ENCODE data around the gene PLCL1. TPM values are rescaled to one million over a fixed set of nuclear protein-coding genes. Genes with fewer than 3 reads are reported as not detected.

The PLCL1 gene
- total and polyA plus RNA-seq, 7 donors = 4.3 to 25.4 (median 12.6) TPM

GRCh38 chr2:197965756-197966155 is 161.4 kb downstream of the PLCL1 start:
- no peak for TF ChIP-seq CTCF (IDR thresholded peaks at IDR 0.05)
- ATAC-seq (no peak), DNase-seq (no peak)
- H3K36me3 ChIP-seq (ENCODE audit: insufficient read depth in 1 of 2, low read depth in 1 of 2) = no peaks in the 10 kb centered on the region
- intact Hi-C loops (cut with DNase I) = no loop called here
- H3K27ac ChIP-seq = no peak overlapping the region
- no peak overlapping the region for H3K4me3 ChIP-seq
- no peaks in the 10 kb centered on the region for H3K27me3 ChIP-seq (ENCODE audit: insufficient read depth in 3 of 3, low read length in 2 of 3)
- no peaks in the 10 kb centered on the region for H3K9me3 ChIP-seq
- peaks cover 9% of the 10 kb centered on the region for H3K4me1 ChIP-seq

GRCh38 chr2:197969391-197969893 is 165.0 kb downstream of the PLCL1 start:
- ATAC-seq = peak; percentile 76 to 96 (median 92)
- no peak overlapping the region for H3K27ac ChIP-seq
- intact Hi-C loops (cut with DNase I) = no loop called here

GRCh38 chr2:197972061-197972460 is 167.7 kb downstream of the PLCL1 start:
- WGBS, 3 donors = 52 to 59% (median 55%) methylated on average over 2 of the region's 2 CpGs
- DNase-seq (no peak), ATAC-seq (no peak)
- Histone ChIP-seq H3K4me3 (no peak overlapping the region), H3K27me3 (ENCODE audit: insufficient read depth in 3 of 3, low read length in 2 of 3) (no peaks in the 10 kb centered on the region), H3K4me1 (peaks cover 21% of the 10 kb centered on the region), H3K27ac (no peak overlapping the region), H3K9me3 (no peaks in the 10 kb centered on the region), H3K36me3 (ENCODE audit: insufficient read depth in 1 of 2, low read depth in 1 of 2) (no peaks in the 10 kb centered on the region)
- no peak for TF ChIP-seq CTCF (IDR thresholded peaks at IDR 0.05)
- intact Hi-C loops (cut with DNase I) = no loop called here

More at GRCh38 chr2:197969391-197969893, 165.0 kb downstream of the PLCL1 start:
- no peaks in the 10 kb centered on the region for H3K9me3 ChIP-seq
- H3K27me3 ChIP-seq (ENCODE audit: insufficient read depth in 3 of 3, low read length in 2 of 3) = no peaks in the 10 kb centered on the region
- TF ChIP-seq CTCF (IDR thresholded peaks at IDR 0.05) = no peak
- no peak for DNase-seq
- H3K4me1 ChIP-seq = peaks cover 21% of the 10 kb centered on the region
- H3K36me3 ChIP-seq (ENCODE audit: insufficient read depth in 1 of 2, low read depth in 1 of 2) = no peaks in the 10 kb centered on the region
- H3K4me3 ChIP-seq = no peak overlapping the region

- intact Hi-C loops (cut with DNase I) = no loop called here
- no peaks in the 10 kb centered on the region for H3K27me3 ChIP-seq (ENCODE audit: insufficient read depth in 3 of 3, low read length in 2 of 3)
- DNase-seq = no peak
- H3K4me1 ChIP-seq = peaks cover 21% of the 10 kb centered on the region
- TF ChIP-seq CTCF (IDR thresholded peaks at IDR 0.05) = no peak
- ATAC-seq = no peak
- H3K27ac ChIP-seq = no peak overlapping the region
- H3K36me3 ChIP-seq (ENCODE audit: insufficient read depth in 1 of 2, low read depth in 1 of 2) = no peaks in the 10 kb centered on the region
- H3K9me3 ChIP-seq = no peaks in the 10 kb centered on the region
- H3K4me3 ChIP-seq = no peak overlapping the region
- 51 to 93% (median 86%) methylated on average over 2 of the region's 2 CpGs for WGBS, 3 donors
These were observed 168.2 kb downstream of the PLCL1 start for GRCh38 chr2:197972587-197972986.

- no peaks in the 10 kb centered on the region for H3K36me3 ChIP-seq (ENCODE audit: insufficient read depth in 1 of 2, low read depth in 1 of 2)
- TF ChIP-seq CTCF (IDR thresholded peaks at IDR 0.05) = no peak
- DNase-seq (no peak), ATAC-seq (no peak)
- no peaks in the 10 kb centered on the region for H3K9me3 ChIP-seq
- intact Hi-C loops (cut with DNase I) = no loop called here
- no peak overlapping the region for H3K4me3 ChIP-seq
- H3K27me3 ChIP-seq (ENCODE audit: insufficient read depth in 3 of 3, low read length in 2 of 3) = no peaks in the 10 kb centered on the region
- H3K4me1 ChIP-seq = peaks cover 21% of the 10 kb centered on the region
- no peak overlapping the region for H3K27ac ChIP-seq
These were observed 169.4 kb downstream of the PLCL1 start for GRCh38 chr2:197973772-197974171.
